ENCODE measurements around the gene GRIA4.

DNA sequence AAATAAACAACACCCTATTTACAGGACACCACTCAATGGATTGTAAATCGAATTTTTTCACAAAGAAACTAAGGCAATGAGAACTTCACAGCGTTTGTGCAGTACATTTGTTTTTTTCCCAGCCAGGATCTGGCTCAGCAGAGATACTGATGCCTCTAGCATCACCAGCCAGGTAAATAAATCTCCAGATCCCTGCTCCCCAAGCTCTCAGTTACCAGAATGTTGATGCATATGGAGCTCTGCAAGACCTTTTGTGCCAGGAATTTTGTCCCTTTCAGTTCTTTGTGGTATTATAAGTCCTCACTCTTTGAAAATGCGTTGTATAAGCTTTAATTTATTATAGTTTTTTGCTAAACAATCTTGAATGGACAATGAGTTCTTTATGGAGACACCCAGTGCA is 274.6 kb downstream of the GRIA4 start:
- TF ChIP-seq POLR2A (IDR thresholded peaks at IDR 0.05): no peak
- no peak for TF ChIP-seq CTCF (IDR thresholded peaks at IDR 0.05)
- TF ChIP-seq EP300 (IDR thresholded peaks at IDR 0.05): no peak
